ENCODE measurements around the gene CCDC85A.

- TF ChIP-seq EZH2phosphoT487 (IDR thresholded peaks at IDR 0.05; ENCODE audit: borderline replicate concordance) = no peak
- no peak for TF ChIP-seq CTCF (conservative IDR thresholded peaks at IDR 0.05; ENCODE audit: low read length)
These were observed 26.5 kb downstream of the CCDC85A start for GRCh38 chr2:56210291-56210690.
